Stimulated activated CD4-positive, alpha-beta T cell treated with anti-CD3 and anti-CD28 coated beads, Interleukin-15, amount 100 ng/mL, for 24 hours (primary cell): ENCODE measurements around the gene CHRND.

ENCODE experiments used
- DNase-seq: peaks from one replicate; pipeline ENCODE4 v3.0.0-alpha.2; 2020

CHRND gene

GRCh38 chr2:232488097-232488711, 37.8 kb upstream of the CHRND start:
- no peak for DNase-seq

- DNase-seq: no peak
Observed at GRCh38 chr2:232488721-232489300, 37.1 kb upstream of the CHRND start.

GRCh38 chr2:232489516-232490220, 36.3 kb upstream of the CHRND start:
- no peak for DNase-seq

GRCh38 chr2:232490221-232491138, 35.5 kb upstream of the CHRND start:
- no peak for DNase-seq

GRCh38 chr2:232491139-232491780, 34.7 kb upstream of the CHRND start:
- no peak for DNase-seq

- no peak for DNase-seq
Observed at GRCh38 chr2:232492236-232492848, 33.6 kb upstream of the CHRND start.

GRCh38 chr2:232492963-232493700, 32.8 kb upstream of the CHRND start:
- no peak for DNase-seq

GRCh38 chr2:232493701-232494474, 32.1 kb upstream of the CHRND start:
- DNase-seq: no peak

GRCh38 chr2:232494542-232494941, 31.4 kb upstream of the CHRND start:
- DNase-seq: no peak

GRCh38 chr2:232495292-232495691, 30.7 kb upstream of the CHRND start:
- no peak for DNase-seq

GRCh38 chr2:232496501-232497270, 29.3 kb upstream of the CHRND start:
- no peak for DNase-seq

- DNase-seq: no peak
Observed at GRCh38 chr2:232497348-232497747, 28.6 kb upstream of the CHRND start.

- no peak for DNase-seq
Observed at GRCh38 chr2:232498452-232498851, 27.5 kb upstream of the CHRND start.

GRCh38 chr2:232501331-232501771, 24.6 kb upstream of the CHRND start:
- DNase-seq: no peak

- DNase-seq: no peak
Observed at GRCh38 chr2:232501794-232502390, 24.1 kb upstream of the CHRND start.

GRCh38 chr2:232502511-232502910, 23.4 kb upstream of the CHRND start:
- no peak for DNase-seq

GRCh38 chr2:232502911-232503808, 22.8 kb upstream of the CHRND start:
- peak; percentile 51 for DNase-seq

- no peak for DNase-seq
Observed at GRCh38 chr2:232503809-232504323, 22.1 kb upstream of the CHRND start.
